Stimulated activated CD8-positive, alpha-beta memory T cell treated with anti-CD3 and anti-CD28 coated beads, Interleukin-2, amount 100 ng/mL, for 48 hours (primary cell): ENCODE data around the gene SLC9A2.

ENCODE experiments used
- DNase-seq, 2 donors: peaks; one replicate each; pipeline ENCODE4 v3.0.0-alpha.2; 2020; ENCODE audit warnings: low read depth in 2 of 2

SLC9A2 gene, protein sequence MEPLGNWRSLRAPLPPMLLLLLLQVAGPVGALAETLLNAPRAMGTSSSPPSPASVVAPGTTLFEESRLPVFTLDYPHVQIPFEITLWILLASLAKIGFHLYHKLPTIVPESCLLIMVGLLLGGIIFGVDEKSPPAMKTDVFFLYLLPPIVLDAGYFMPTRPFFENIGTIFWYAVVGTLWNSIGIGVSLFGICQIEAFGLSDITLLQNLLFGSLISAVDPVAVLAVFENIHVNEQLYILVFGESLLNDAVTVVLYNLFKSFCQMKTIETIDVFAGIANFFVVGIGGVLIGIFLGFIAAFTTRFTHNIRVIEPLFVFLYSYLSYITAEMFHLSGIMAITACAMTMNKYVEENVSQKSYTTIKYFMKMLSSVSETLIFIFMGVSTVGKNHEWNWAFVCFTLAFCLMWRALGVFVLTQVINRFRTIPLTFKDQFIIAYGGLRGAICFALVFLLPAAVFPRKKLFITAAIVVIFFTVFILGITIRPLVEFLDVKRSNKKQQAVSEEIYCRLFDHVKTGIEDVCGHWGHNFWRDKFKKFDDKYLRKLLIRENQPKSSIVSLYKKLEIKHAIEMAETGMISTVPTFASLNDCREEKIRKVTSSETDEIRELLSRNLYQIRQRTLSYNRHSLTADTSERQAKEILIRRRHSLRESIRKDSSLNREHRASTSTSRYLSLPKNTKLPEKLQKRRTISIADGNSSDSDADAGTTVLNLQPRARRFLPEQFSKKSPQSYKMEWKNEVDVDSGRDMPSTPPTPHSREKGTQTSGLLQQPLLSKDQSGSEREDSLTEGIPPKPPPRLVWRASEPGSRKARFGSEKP

DNA sequence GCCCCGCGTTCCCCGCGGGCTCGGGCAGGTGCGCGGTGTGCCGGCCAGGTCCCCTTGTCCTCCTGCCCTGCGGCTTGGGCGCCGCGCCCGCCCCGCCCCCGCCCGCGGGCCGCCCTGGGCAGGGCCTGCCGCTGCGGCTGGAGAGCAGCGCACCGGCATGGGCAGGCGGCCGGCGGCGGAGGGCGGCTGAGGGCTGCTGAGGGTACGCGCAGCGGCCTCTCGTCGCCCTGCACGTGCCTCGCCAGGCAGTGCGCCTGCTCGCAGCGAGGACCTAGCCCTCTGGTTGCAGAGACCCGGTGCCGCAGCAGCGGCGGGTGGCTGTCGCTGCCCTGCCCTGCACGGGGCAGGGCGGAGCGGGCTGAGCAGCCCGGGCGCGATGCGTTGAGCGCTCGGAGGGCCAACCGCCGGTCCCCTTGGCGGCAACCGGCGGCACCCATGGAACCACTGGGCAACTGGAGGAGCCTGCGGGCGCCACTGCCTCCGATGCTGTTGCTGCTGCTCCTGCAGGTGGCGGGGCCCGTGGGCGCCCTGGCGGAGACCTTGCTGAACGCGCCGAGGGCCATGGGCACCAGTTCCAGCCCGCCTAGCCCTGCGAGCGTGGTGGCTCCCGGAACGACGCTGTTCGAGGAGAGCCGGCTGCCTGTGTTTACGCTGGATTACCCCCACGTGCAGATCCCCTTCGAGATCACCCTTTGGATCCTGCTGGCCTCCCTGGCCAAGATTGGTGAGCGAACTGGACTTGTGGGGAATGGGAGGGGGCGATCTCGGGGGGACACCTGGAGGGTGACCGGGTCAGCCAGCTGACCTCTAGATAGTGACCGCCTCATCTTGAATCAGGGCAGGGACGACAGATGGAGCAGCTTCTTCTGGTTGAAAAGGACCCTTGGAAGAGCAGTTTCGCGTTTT lies at the start of gene SLC9A2:
Gene SLC9A2 (plus strand): TSS at position 140 of the 906 bp plus-strand sequence. CDS start 296 bp downstream, at position 436.
- DNase-seq = peak in 1 of 2 donors; percentile 8

DNA sequence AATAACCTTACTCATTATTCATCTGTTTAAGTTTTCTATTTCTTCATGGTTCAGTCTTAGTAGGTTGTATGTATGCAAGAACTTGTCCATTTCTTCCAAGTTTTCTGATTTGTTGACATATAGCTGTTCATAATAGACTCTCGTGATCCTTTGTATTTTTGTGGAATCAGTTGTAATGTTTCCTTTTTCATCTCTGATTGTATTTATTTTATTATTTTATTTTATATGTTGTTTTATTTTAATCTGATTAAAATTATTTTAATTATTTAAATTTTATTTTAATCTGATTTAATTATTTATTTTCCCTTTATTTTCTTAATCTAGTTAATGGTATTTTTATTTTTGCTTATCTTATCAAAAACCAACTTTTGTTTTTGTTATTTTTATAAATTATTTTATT lies 43.5 kb upstream of the SLC9A2 start:
- no peak for DNase-seq

DNA sequence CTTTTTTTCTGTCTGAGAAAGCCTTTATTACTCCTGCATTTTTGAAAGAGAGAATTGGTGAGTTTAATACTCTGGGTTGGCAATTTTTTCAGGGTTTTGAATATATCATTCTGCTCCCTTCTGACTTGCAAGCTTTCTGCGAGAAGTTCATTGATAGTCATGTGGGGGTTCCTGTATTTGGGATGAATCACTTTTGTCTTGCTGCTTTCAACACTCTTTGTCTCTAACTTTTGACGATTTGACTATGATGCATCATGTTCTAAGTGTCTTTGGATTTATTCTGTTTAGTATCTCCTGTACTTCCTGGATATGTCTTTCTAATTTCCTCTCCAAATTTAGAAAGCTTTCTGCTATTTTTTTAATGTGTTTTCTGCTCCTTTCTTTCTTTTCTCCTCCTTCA lies 41.0 kb upstream of the SLC9A2 start:
- no peak for DNase-seq

GRCh38 chr2:102581911-102582310 lies 37.4 kb upstream of the SLC9A2 start:
- DNase-seq = no peak

DNA sequence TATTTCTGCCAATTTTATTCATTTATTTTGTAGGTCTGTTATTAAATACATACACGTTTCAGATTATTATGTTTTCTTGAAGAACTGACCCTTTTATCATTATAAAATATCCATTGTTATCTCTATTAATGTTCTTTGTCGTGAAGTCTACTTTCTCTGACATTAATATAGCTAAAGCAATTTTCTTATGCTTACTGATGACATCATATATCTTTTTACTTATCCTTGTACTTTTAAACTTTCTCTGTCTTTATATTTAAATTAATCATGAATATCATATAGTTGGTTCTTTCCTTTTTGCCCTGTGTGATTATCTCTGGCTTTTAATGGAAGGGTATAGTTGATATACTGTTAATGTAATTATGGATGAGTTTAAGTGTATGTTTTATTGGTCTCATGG lies 36.5 kb upstream of the SLC9A2 start:
- DNase-seq = no peak

GRCh38 chr2:102585847-102586404 lies 33.4 kb upstream of the SLC9A2 start:
- DNase-seq = no peak

- no peak for DNase-seq
Observed at GRCh38 chr2:102588213-102588939, 31.0 kb upstream of the SLC9A2 start.

DNA sequence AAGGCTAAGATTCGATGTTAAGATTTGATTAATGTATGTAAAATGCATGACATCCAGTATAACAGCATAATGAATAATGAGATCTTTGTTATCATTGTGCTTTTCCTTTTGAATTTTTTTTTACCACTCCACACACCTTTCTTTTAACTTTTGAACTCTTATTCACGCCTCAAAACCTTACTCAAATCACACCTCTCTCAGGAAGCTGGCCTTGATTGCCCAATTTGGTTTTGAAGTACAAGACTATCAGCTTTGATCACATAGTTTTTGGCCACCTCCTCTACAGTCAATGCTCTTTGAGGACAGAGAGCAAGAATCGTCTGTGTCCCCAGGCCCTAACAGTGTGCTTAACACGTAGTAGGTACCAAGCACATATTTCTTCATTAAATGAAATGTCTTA lies 29.9 kb upstream of the SLC9A2 start:
- DNase-seq = no peak

GRCh38 chr2:102591491-102592045 lies 27.8 kb upstream of the SLC9A2 start:
- no peak for DNase-seq

GRCh38 chr2:102592601-102593000 lies 26.8 kb upstream of the SLC9A2 start:
- DNase-seq = no peak

DNA sequence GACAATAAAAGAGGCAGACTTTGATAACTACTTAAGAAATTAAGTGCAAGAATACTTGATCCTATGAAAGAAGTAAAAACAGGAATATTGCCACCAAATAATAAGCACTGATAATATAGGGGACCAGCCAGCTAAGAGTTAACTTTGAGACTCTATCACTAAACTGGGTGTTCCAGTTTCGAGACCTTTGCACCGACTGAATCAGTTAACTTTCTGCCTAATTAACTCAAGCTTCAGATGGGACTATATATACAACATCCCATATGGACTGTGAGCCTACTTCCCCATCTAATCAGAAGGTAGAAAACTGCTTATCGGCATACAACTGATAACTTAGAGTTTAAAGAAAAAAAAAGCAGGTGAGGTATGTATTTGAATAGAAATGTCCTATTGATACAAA lies 25.8 kb upstream of the SLC9A2 start:
- DNase-seq = no peak

DNA sequence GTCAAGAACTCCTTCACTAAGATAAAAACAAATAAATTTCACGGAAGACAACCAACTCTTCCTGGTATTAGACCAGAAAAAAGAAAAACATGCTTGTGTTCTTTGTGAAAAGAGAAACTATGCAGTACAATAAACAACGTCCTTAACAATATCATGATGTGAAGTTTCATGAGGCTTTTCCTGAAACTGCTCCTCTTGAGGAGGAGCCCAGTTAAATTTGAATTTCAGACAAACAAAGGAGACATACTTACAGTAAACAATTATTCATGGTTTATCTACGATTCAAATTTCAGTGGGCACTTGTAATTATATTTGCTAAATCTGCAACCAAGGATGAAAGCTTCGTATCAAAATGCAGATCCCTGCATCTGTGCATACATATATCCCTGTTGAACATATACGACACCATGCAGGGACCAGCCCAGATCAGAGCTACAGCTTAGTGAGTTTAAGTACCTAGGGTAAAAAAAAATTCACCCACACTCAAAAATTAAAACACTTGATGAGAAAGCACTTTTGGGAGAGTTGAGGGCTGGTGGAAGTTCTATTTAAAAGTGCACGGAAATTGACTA lies 24.8 kb upstream of the SLC9A2 start:
- no peak for DNase-seq

DNA sequence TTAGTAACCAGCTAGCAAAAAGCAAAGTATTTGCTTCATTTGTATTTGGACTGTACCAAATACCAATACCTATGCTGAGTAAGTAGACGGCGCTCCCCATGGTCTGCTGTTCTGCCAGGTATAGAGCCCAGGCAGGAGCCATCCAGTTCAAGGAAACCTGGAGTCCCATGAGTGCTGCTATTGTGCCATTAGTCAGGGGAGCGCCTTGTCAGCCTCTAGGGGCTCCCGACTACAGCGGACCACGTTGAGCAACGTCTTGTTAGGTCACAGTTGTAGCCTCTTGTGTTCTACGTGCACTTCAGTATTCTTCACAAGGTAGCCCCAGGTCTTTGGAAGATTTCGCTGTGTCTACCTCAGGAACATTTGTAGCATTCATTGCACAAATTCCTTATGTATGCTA lies 21.6 kb upstream of the SLC9A2 start:
- DNase-seq = no peak

DNA sequence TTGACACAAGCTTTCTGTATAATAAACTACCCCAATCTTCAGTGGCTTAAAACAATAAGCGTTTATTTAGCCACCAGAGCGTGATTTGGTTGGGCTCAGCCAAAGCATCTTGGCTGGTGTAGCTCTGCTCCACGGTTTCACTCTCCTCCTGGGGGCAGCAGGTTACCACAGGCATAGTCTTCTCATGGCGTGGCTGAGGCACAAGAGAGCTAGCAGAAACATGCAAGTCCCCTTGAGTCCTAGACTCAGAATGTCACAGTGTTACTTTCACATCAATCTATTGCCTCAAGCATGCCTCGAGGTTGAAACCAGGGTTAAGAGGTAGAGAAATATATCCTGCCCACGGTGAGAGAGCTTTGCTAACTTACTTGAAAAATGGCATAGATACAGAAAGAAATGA lies 19.9 kb upstream of the SLC9A2 start:
- DNase-seq = no peak

GRCh38 chr2:102601730-102602129 lies 17.6 kb upstream of the SLC9A2 start:
- DNase-seq = no peak

DNA sequence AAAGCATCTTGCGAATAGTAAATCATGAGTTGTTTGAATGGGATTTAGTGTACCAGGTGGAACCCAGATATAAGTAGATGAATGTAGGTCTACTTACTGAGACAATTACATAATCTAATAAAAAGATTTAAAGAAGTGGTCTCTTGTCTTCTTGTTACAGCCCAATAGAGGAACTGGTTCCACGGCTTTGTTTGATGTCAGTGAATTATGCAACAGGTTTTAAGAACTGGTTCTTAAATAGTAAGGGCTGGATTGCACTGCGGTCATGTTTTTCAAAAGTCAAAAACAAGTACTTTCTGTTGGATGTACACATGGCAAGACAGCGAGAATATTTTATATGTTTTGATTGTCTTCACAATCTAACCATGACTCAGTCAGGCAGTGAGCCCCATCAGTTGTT lies 15.4 kb upstream of the SLC9A2 start:
- DNase-seq = no peak

- no peak for DNase-seq
Observed at GRCh38 chr2:102604769-102605168, 14.6 kb upstream of the SLC9A2 start.

DNA sequence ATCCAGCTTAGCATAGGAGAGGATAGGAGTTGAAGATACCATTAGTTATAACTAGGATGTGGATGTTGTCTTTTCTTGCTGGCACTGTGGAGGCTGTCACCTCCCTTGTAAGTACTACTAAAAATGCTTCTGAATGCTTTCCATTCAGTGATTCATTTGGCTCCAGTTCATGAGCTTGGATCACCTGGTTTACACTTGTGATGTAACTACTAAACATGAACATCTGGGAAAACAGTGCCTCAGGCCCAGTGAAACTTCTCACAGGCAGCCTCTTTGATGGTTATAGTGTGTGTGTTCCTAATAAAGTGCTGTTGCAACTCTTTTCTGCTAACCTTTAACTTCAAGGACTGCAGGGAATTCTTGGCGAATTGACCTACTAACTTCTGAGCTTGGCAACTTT lies 13.0 kb upstream of the SLC9A2 start:
- no peak for DNase-seq

DNA sequence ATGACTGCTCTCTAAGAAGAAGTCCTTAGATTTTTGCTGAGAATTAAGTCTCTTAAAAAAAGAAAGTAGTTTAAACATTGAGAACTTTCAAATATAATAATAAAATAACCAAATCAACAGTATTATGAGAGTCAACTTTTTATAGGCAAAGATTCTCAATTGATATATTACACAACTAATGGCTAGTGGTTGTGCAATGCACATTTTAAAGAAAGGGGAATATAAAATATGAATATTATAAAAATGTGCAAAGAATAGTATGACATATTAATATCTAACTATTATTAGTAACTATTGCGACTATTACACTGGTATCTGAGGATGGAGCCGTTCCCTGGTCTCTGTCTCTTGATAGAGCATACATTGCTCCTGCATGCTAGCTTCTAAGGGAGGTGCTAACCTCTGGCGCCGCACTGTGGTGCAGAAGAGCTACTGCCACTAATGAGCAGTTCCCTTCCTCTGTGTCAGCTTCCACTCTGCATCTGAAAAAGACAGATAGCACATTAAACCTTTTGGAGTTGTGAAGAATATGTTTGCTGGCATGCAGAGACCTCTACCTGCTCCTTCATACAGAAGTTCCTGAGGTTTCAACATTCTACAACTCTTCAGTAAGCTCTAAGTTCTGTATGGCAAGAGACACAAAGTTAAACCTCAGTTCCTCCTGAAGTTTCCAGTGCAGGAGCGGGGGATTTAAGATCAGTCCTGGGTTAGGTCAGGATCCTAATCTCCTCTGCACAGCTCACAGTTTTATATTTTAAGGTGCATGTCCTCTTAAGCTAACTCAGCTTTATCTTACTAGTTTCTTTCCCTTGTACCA lies 3.5 kb upstream of the SLC9A2 start:
- peak; percentile 13 to 20 for DNase-seq
